Measurements from ENCODE around the gene SEC14L1.
A peak's percentile ranks its signal among the peaks of the same experiment; 100 is the strongest.

DNA sequence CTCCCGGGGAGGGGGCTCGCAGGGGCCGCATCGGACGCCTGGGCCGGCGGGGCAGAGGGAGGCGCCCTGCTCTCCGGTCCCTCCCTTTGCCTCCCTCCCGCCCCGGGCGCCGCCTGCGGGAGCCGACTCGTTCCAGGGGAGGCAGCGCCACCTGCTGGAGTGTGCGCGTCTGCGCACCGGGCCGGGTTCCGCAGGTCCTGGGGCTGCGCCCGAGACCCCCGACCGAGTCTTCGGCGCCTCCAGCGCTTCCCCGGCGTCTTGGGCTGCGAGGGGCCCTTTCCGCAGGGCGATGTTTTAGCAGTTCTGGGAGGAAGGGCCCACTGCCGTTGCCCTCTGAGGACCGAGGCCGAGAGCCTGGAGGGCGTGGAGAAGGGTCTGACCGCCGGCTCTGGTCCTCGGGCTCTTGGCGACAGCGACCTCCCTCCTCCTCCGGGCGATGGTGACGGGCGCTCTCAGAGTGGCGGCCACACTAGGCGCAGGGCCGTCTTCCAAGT, 106.3 kb downstream of the SEC14L1 start:
- TF ChIP-seq, protein P1, sequence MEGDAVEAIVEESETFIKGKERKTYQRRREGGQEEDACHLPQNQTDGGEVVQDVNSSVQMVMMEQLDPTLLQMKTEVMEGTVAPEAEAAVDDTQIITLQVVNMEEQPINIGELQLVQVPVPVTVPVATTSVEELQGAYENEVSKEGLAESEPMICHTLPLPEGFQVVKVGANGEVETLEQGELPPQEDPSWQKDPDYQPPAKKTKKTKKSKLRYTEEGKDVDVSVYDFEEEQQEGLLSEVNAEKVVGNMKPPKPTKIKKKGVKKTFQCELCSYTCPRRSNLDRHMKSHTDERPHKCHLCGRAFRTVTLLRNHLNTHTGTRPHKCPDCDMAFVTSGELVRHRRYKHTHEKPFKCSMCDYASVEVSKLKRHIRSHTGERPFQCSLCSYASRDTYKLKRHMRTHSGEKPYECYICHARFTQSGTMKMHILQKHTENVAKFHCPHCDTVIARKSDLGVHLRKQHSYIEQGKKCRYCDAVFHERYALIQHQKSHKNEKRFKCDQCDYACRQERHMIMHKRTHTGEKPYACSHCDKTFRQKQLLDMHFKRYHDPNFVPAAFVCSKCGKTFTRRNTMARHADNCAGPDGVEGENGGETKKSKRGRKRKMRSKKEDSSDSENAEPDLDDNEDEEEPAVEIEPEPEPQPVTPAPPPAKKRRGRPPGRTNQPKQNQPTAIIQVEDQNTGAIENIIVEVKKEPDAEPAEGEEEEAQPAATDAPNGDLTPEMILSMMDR (IDR thresholded peaks at IDR 0.05; ENCODE audit: poor library complexity), result peak; percentile 100
- TF ChIP-seq EZH2phosphoT487 (IDR thresholded peaks at IDR 0.05; ENCODE audit: low read depth, severe bottlenecking, unreplicated experiment), result no peak
- no peak for TF ChIP-seq EZH2 (IDR thresholded peaks at IDR 0.05; ENCODE audit: borderline replicate concordance)

Measured in hepatocyte (in vitro differentiated cells).